SH-SY5Y (cell line): Measurements from ENCODE around the gene ZNF644.

Source experiments
- GATA2 ChIP-seq: IDR thresholded peaks from 2 replicates; pipeline ENCODE4 v1.6.1; 2011; ENCODE audit warnings: mild to moderate bottlenecking, low read depth, low read length
- GATA3 ChIP-seq: IDR thresholded peaks from 2 replicates; pipeline ENCODE4 v1.6.1; 2011; ENCODE audit warnings: low read depth, mild to moderate bottlenecking, low read length, moderate library complexity

- TF ChIP-seq GATA2 (no peak), GATA3 (no peak)
Measured at GRCh38 chr1:90945287-90945686, 76.5 kb downstream of the ZNF644 start.
